ENCODE data around the gene PUS3.

Gene PUS3, protein sequence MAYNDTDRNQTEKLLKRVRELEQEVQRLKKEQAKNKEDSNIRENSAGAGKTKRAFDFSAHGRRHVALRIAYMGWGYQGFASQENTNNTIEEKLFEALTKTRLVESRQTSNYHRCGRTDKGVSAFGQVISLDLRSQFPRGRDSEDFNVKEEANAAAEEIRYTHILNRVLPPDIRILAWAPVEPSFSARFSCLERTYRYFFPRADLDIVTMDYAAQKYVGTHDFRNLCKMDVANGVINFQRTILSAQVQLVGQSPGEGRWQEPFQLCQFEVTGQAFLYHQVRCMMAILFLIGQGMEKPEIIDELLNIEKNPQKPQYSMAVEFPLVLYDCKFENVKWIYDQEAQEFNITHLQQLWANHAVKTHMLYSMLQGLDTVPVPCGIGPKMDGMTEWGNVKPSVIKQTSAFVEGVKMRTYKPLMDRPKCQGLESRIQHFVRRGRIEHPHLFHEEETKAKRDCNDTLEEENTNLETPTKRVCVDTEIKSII

DNA sequence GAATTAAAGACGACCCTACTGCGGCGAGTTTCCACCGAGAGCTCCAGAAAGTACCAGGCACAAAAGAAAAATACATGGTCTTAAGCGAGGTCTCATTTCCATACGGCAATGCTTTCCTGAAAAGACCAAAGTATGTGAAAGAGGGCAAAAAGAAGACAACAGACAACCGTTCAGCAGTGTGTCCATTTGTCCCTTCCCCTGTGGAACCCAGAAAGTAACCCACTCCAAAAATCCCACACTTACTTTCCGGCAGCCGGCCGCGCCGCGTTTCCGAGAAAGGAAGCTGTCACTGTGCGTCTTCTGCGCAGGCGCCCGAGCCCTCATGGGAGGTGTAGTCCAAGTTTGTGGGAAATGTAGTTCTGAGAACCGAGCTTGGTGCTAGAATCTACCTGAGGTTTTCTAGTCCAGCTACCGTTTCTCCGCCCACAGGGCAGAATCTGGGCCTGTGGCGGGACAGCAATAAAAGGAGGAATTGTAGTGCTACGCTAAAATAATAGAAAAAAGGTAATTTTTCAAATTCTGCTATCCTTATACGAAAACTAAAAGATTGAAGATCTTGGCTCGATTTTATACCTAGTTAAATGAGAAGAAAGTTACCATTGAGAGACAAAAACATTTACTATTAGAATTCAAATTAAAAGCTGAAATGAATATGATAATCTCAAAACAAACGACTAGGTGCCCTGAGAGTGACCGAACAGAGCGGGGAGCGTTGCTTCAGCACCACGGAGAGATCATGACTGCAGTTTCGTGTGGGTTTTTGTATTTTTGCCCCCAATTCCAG, at the start of gene PUS3:
Gene PUS3 (minus strand): TSS at position 280 of the 784 bp plus-strand sequence. CDS start 6,922 bp downstream, outside the sequence.
- DNase-seq: peak; percentile 89

GRCh38 chr11:125952559-125952958, 49.6 kb upstream of the PUS3 start:
- no peak for DNase-seq

- no peak for DNase-seq
Observed at GRCh38 chr11:125951731-125952130, 48.7 kb upstream of the PUS3 start.

- DNase-seq: no peak
Observed at GRCh38 chr11:125950696-125951651, 48.0 kb upstream of the PUS3 start.

- DNase-seq: no peak
Observed at GRCh38 chr11:125950178-125950490, 47.1 kb upstream of the PUS3 start.

DNA sequence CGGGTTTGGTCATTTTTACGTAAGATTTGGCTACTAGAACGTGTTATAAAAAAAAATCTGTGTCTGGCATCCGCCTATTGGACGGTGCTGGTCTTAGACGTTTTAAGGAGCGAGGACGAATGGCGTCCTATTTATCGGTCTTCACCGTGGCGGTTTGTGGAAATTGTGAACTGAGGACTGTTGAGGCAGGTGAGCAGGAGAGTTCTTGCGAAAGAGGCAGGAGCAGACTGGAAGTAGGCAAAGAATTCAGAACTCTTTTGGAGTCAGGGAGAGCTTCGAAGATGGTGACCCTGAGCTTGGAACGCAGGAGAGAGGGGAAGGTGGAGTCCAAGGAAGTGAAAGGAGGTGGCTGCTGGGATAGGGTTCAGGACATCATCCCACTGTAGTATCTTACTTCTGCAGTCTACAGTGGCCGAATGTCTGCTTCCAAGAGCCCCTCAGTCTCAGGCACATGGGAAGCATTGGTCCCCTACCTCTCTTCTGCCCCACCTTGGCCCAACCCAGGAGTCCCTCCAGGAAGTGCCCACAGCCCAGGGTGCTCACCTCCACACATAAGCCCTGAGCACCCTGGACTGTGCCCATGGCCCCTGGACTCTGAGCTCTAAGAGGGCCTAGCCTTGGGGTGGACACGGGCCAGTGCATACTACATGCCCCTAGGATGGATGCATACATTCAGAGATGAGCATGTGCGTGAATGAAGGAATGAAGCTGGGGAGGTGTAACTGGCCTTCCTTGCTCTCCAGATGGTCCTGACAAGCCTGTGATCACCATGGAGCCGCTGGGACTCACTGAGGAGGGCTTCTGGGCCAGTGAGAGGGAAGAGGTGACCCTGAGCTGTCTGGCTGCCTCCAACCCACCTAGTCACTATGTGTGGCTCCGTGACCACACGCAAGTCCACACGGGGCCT, 46.5 kb upstream of the PUS3 start:
- no peak for DNase-seq

DNA sequence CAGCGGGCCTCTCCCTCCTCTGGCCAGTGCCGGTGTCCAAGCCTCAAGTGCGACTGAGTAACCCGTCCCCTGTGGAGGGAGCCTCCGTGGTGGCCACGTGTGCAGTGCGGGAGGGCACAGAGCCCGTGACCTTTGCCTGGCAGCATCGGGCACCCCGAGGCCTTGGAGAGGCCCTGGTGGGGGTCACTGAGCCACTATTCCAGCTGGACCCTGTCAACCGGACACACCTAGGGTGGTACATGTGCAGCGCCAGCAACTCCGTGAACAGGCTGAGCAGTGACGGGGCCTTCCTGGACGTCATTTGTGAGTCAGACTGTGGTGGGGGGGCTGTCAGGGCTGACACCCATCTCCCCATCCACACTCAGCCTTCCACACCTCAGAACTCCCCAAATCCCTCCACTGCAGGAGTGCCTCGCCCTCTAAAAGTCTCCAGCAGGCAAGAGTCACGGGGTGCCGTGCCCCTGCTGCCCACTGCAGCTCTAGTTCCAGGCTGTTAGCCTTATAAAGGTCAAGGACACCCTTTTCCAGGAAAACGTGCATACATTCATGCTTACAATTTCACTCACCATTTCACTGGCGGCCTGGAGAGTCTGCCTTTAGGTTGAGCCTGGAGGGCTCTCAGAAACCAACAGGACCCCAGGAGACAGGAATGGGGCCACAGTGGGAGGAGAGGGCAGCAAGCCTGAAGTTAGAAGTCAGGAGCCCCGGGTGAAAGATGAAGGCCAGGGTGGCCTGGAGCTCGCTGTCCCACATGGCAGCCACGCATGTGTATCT, 45.5 kb upstream of the PUS3 start:
- DNase-seq: no peak

- no peak for DNase-seq
Observed at GRCh38 chr11:125947419-125948277, 44.6 kb upstream of the PUS3 start.

- DNase-seq: no peak
Observed at GRCh38 chr11:125946712-125947418, 43.9 kb upstream of the PUS3 start.

GRCh38 chr11:125945797-125946520, 43.0 kb upstream of the PUS3 start, which contains the start of gene VSIG10L2:
Gene VSIG10L2, plus strand, starts transcription at chr11:125946044. Its CDS starts 12 bp downstream, at chr11:125946056.
- no peak for DNase-seq

DNA sequence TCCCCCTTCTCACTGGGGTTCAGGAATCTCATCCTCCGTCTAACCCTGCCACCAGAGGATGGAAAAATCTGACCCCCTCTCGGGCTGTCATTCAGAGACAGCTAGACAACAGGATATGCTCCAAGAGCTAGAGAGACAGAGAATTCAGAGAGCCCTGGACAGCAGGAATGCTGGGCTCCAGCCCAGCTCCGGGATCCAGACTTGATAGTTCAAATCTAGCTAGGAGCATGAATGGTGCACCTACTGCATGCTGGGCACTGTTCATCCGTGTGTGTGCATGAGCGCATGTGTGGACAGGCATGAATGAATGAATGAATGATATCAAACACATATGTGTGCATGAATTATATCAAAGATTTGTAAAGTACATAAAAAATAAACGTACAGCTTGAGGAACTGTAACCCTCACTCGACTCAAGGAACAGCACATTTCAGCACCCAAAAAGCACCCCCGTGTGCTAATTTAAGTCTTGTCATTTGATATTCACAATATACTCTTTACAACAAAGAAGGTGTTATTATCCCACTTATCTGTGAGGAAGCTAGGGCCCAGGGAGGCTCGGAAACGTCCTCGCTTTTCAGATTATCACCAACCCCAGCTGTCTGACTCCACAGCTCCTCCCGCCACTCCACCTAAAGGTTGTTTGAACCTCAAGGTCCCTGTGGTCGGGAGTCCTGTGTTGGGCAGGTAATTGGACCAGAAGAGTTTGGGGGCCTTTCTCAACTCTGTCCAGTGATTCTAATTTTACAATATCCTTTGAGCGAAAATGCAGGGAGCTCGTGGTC, 42.2 kb upstream of the PUS3 start:
- DNase-seq: no peak

GRCh38 chr11:125944350-125945010, 41.5 kb upstream of the PUS3 start:
- DNase-seq: no peak

DNA sequence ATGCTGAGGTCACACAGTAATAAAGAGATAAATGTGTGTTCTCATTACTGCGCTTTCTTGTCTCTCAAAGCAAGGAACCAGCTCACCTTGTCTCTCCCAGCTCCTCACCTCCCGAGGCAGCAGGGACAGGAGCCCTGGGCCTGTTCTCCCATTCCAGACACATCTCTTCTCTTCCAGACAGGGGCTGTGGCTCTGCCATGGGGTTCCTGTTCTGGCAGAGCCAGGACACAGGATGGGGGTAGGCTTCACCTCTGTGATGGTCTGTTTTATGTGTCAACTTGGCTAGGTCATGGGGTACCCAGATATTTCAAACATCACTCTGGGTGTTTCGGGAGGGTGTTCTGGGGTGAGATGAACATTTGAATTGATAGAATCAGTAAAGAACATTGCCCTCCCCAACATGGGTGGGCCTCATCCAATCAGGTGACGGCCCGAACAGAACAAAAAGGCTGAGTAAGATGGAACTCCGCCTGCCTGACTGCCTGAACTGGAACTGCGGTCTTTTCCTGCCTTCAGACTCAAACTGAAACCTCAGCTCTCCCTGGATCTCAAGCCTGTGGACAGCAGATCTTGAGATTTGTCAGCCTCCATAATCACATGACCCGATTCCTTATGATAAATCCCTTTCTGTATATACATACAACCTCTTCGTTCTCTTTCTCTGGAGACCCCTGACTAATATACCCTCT, 40.8 kb upstream of the PUS3 start:
- DNase-seq: no peak

DNA sequence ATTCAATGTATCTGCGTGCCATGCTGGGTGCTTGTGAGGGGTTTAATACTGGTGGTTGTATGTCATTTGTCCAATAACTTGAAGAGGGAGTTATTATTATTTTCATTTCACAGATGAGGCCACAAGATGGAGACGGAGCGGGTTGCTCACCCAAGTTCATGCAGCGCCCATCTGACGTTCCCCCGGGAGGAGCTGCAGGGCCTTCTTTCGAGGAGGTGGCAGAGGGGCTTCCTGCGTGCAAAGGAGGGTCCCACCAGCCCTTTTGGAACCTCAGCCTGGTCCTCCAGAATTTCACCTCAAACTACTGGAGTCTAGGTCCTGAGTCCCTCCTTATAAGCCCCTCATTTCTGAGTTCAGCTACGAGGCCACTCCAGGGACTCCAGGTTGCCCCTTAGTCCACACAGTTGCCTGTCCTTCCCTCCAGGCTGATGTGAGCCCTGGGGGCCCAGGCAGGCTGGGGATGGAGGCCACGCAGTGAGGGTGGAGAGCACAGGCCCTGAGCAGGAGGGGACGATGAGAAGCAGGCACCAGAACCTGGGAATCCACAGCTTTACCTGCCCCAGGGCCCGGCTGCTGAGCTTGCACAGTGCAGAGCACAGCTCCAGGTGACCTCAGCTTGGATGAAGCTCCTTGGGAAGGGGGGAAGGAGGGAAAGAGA, 39.9 kb upstream of the PUS3 start:
- no peak for DNase-seq
